ENCODE data around the gene ERICH3. TPM values are rescaled to one million over a fixed set of nuclear protein-coding genes. Genes with fewer than 3 reads are reported as not detected.

ERICH3 gene
- total and polyA plus RNA-seq, 10 of the 15 experiments (the other 5 are each of a cell fraction or from before 2014, with no cell fraction given), result 0.03 to 0.09 (median 0.08) TPM; not detected in 7

DNA sequence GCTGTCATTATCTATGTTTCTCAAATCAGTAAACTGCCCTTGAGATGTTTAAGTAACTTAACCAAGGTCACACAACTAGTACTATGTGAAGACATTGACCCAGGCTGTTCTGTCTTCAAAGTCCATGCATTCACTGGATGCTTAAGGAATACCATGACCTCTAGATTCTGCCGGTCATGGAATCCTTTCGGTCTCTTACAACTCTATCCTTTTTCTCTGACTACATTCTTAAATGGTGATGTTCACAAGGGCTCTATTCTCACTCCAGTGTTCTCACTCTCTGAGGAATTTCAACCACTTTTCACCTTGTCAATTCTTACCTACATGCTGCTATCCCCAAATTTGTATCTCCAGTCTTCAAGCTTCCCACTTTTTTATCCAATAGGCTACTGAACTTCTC is 44.0 kb upstream of the ERICH3 start:
- Histone ChIP-seq H3K79me2 (ENCODE audit: control insufficient read depth, insufficient read depth, low read length) (no peaks in the 10 kb centered on the region; the same call in none of the 2 replicates), H3K36me3 (ENCODE audit: control insufficient read depth in 2 of 2, insufficient read depth in 2 of 2, low read length in 1 of 2) (peaks cover 2 to 32% of the 10 kb centered on the region in 2 experiments), H2AFZ (ENCODE audit: control insufficient read depth, low read depth, low read length) (no peak overlapping the region), H3K27me3 (replicated peaks in 1 of 2; ENCODE audit: control insufficient read depth in 2 of 2, insufficient read depth in 2 of 2, low read length in 1 of 2) (no peaks in the 10 kb centered on the region), H4K20me1 (ENCODE audit: control insufficient read depth, insufficient read depth) (no peaks in the 10 kb centered on the region), H3K4me1 (ENCODE audit: control insufficient read depth, insufficient read depth, low read length) (peaks cover 26% of the 10 kb centered on the region), H3K4me3 (no peak overlapping the region), H3K27ac (ENCODE audit: control insufficient read depth, insufficient read depth) (no peak overlapping the region), H3K9ac (ENCODE audit: control insufficient read depth, insufficient read depth, low read length) (no peak overlapping the region), H3K4me2 (ENCODE audit: control insufficient read depth, insufficient read depth) (no peak overlapping the region), H3K9me3 (replicated peaks; ENCODE audit: control insufficient read depth, insufficient read depth, low read length) (no peaks in the 10 kb centered on the region; the same call in 2 of the 3 replicates)
- TF ChIP-seq WRNIP1 (IDR thresholded peaks at IDR 0.05; ENCODE audit: borderline replicate concordance, low read depth, low read length) (no peak), YY1 (IDR thresholded peaks at IDR 0.05; ENCODE audit: low read depth, low read length) (no peak), TAF1 (IDR thresholded peaks at IDR 0.05; ENCODE audit: borderline replicate concordance, low read depth, low read length) (no peak), FOS (IDR thresholded peaks at IDR 0.05; ENCODE audit: borderline replicate concordance, extremely low read depth, insufficient read length) (no peak), CHD2 (IDR thresholded peaks at IDR 0.05; ENCODE audit: borderline replicate concordance, low read depth, low read length) (no peak), MTA2 (IDR thresholded peaks at IDR 0.05; ENCODE audit: low read depth) (no peak)
- SMC1A ChIA-PET (ENCODE audit: uncharacterized antibody, unreplicated experiment), result interaction anchor here (1.1 to 1.8 kb wide), 3 partner anchors 9 to 28 kb away, joined by 3 to 5 read pairs (median 5); no protein-coding TSS in a partner anchor
- no peak for DNase-seq (ENCODE audit: low read depth, low spot score)
- in situ Hi-C loops (cut with MboI) (no loop called here), intact Hi-C loops (cut with micrococcal nuclease; ENCODE audit: unreplicated experiment) (no loop called here)
- RAD21 ChIA-PET (ENCODE audit: unreplicated experiment), result interaction anchor here (5.6 kb wide), 1 partner anchor 14 kb away, joined by 67 read pairs; the partner anchor contains the start of genes CRYZ and TYW3
- CTCF ChIA-PET, result interaction anchor here (0.9 to 5.7 kb wide), 5 partner anchors 13 to 627 kb away, joined by 3 to 56 read pairs (median 6); partner anchors contain the start of genes CRYZ and TYW3
- no peak for FAIRE-seq
- BruUV-seq (replicated peaks), result no TSS peak
- no peak for ATAC-seq
- 100% methylated on average over 2 of the region's 2 CpGs for WGBS (ENCODE audit: insufficient coverage, insufficient replicate concordance, low lambda C conversion rate, missing lambda C conversion rate)
- POLR2A ChIA-PET, result no interaction called here

- SMC1A ChIA-PET (ENCODE audit: uncharacterized antibody, unreplicated experiment), result interaction anchor here (0.8 to 5.3 kb wide), 3 partner anchors 10 to 14 kb away, joined by 3 to 77 read pairs (median 4); partner anchors contain the start of genes CRYZ and TYW3
- POLR2A ChIA-PET, result interaction anchor here (0.6 kb wide), 1 partner anchor 10 kb away, joined by 5 read pairs; no protein-coding TSS in a partner anchor
- DNase-seq (ENCODE audit: low read depth, low spot score) (no peak), FAIRE-seq (no peak), ATAC-seq (no peak)
- no peak overlapping the region for H3K4me3 ChIP-seq
- in situ Hi-C loops (cut with MboI) (no loop called here), intact Hi-C loops (cut with micrococcal nuclease; ENCODE audit: unreplicated experiment) (no loop called here)
- peaks cover 2 to 32% of the 10 kb centered on the region in 2 experiments; a peak in 3 of 4 replicates for H3K36me3 ChIP-seq (ENCODE audit: control insufficient read depth in 2 of 2, insufficient read depth in 2 of 2, low read length in 1 of 2)
- H3K4me1 ChIP-seq (ENCODE audit: control insufficient read depth, insufficient read depth, low read length), result peaks cover 26% of the 10 kb centered on the region
- no peaks in the 10 kb centered on the region; the same call in none of the 2 replicates for H3K79me2 ChIP-seq (ENCODE audit: control insufficient read depth, insufficient read depth, low read length)
- no peak overlapping the region for H3K27ac ChIP-seq (ENCODE audit: control insufficient read depth, insufficient read depth)
- H2AFZ ChIP-seq (ENCODE audit: control insufficient read depth, low read depth, low read length), result no peak overlapping the region
- BruUV-seq (replicated peaks), result no TSS peak
- WGBS (ENCODE audit: insufficient coverage, insufficient replicate concordance, low lambda C conversion rate, missing lambda C conversion rate), result 100% methylated on average over 1 of the region's 1 CpG
- H3K27me3 ChIP-seq (replicated peaks in 1 of 2; ENCODE audit: control insufficient read depth in 2 of 2, insufficient read depth in 2 of 2, low read length in 1 of 2), result no peaks in the 10 kb centered on the region
- H3K4me2 ChIP-seq (ENCODE audit: control insufficient read depth, insufficient read depth), result no peak overlapping the region
- H4K20me1 ChIP-seq (ENCODE audit: control insufficient read depth, insufficient read depth), result no peaks in the 10 kb centered on the region
- CTCF ChIA-PET, result interaction anchor here (1.0 to 5.7 kb wide), 2 partner anchors 14 to 104 kb away, joined by 3 to 56 read pairs; partner anchors contain the start of genes CRYZ and TYW3
- no peak overlapping the region for H3K9ac ChIP-seq (ENCODE audit: control insufficient read depth, insufficient read depth, low read length)
- RAD21 ChIA-PET (ENCODE audit: unreplicated experiment), result interaction anchor here (5.6 kb wide), 1 partner anchor 15 kb away, joined by 67 read pairs; the partner anchor contains the start of genes CRYZ and TYW3
- H3K9me3 ChIP-seq (replicated peaks; ENCODE audit: control insufficient read depth, insufficient read depth, low read length), result no peaks in the 10 kb centered on the region; the same call in 2 of the 3 replicates
- TF ChIP-seq BRCA1 (IDR thresholded peaks at IDR 0.05; ENCODE audit: low read depth, low read length) (no peak), ESRRA (IDR thresholded peaks at IDR 0.05; ENCODE audit: low read length) (no peak), MAX (IDR thresholded peaks at IDR 0.05; ENCODE audit: low read depth, low read length) (no peak), RB1 (IDR thresholded peaks at IDR 0.05; ENCODE audit: borderline replicate concordance) (no peak), ELK1 (IDR thresholded peaks at IDR 0.05; ENCODE audit: low read depth, low read length) (no peak), NFYB (IDR thresholded peaks at IDR 0.05; ENCODE audit: insufficient read depth, low read depth, low read length) (no peak)
These were observed 43.2 kb upstream of the ERICH3 start for GRCh38 chr1:74716822-74717221.
